Activated CD4-positive, alpha-beta T cell treated with anti-CD3 and anti-CD28 coated beads, Interleukin-2, amount 10 ng/mL, durations not matched to agents 7 days and 5 days (primary cell): Measurements from ENCODE around the gene COL10A1. TPM values are rescaled to one million over a fixed set of nuclear protein-coding genes. Genes with fewer than 3 reads are reported as not detected.

Source experiments
- CTCF ChIA-PET: fragments of 350-600 bp; sonication (Branson Sonifier 250); formaldehyde crosslinking; loops from one replicate; lab custom pipeline; 2021; ENCODE audit warnings: antibody characterized with exemption; lab: Charles Lee
- POLR2A ChIA-PET: fragments of 350-600 bp; sonication (Branson Sonifier 250); formaldehyde crosslinking; loops from one replicate; lab custom pipeline; 2021; ENCODE audit warnings: antibody characterized with exemption; lab: Charles Lee
- DNase-seq: peaks from one replicate; pipeline ENCODE4 v3.0.0-alpha.2; 2020
- H3K27ac Mint-ChIP-seq: one replicate; pipeline ENCODE4 v1.8.0; 2021; ENCODE audit warnings: mild to moderate bottlenecking, moderate library complexity, mixed read lengths
- H3K27me3 Mint-ChIP-seq: one replicate; pipeline ENCODE4 v1.8.0; 2021; ENCODE audit warnings: mixed read lengths
- H3K36me3 Mint-ChIP-seq: one replicate; pipeline ENCODE4 v1.8.0; 2021; ENCODE audit warnings: low read depth, mixed read lengths
- H3K4me1 Mint-ChIP-seq: one replicate; pipeline ENCODE4 v1.8.0; 2021; ENCODE audit warnings: mixed read lengths
- H3K4me3 Mint-ChIP-seq: one replicate; pipeline ENCODE4 v1.8.0; 2021; ENCODE audit warnings: mild to moderate bottlenecking, moderate library complexity, mixed read lengths
- H3K9me3 Mint-ChIP-seq: one replicate; pipeline ENCODE4 v1.8.0; 2021; ENCODE audit warnings: mixed read lengths
- total RNA-seq, 2 experiments: library from RNA; stranded (reverse); gene quantifications; one replicate each; pipeline ENCODE4 v1.2.3, GENCODE V29; 2021

COL10A1 gene
- total RNA-seq: not detected

- Mint-ChIP-seq H3K27ac (no peak within 1 kb of the TSS), H3K27me3 (no peaks in the 10 kb centered on the region), H3K4me3 (no peak within 1 kb of the TSS), H3K9me3 (no peaks in the 10 kb centered on the region), H3K4me1 (peaks cover 5% of the 10 kb centered on the region), H3K36me3 (no peaks in the 10 kb centered on the region)
- ChIA-PET POLR2A (no interaction called here), CTCF (interaction anchor here (0.6 kb wide), 1 partner anchor 10 kb away, joined by 3 read pairs; no protein-coding TSS in a partner anchor)
- DNase-seq: no peak
Measured at GRCh38 chr6:116126032-116126431, at the start of gene COL10A1. TSS of gene COL10A1 (minus strand) at chr6:116126132. CDS start at chr6:116125492, 640 bp downstream.

- Mint-ChIP-seq H3K27me3 (no peaks in the 10 kb centered on the region), H3K36me3 (peaks cover 9% of the 10 kb centered on the region), H3K4me1 (no peaks in the 10 kb centered on the region), H3K4me3 (no peak overlapping the region), H3K9me3 (peaks cover 14% of the 10 kb centered on the region), H3K27ac (no peak overlapping the region)
- DNase-seq: no peak
- ChIA-PET POLR2A (no interaction called here), CTCF (no interaction called here)
Measured at GRCh38 chr6:116175344-116175743, 49.4 kb upstream of the COL10A1 start.

DNA sequence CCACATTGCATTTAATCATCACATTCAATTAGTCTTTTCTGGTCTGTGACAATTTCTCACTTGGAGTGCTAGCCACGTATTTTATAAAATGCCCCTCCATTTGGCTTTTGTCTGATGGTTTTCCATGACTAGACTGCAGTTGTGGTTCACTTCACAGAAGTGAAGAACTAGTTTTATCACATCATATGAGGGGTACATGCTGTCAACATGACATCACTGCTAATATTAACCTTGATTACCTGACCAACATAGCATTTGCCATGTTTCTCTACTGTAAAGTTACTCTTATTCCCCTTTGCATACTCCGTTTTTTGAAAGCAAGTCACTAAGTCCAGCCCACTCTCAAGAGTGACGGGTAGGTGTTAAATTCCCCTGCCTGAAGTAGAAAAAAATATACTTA, 48.0 kb upstream of the COL10A1 start:
- Mint-ChIP-seq H3K9me3 (peaks cover 14% of the 10 kb centered on the region), H3K4me3 (no peak overlapping the region), H3K36me3 (peaks cover 9% of the 10 kb centered on the region), H3K27ac (no peak overlapping the region), H3K4me1 (no peaks in the 10 kb centered on the region), H3K27me3 (no peaks in the 10 kb centered on the region)
- ChIA-PET POLR2A (no interaction called here), CTCF (no interaction called here)
- DNase-seq: no peak

DNA sequence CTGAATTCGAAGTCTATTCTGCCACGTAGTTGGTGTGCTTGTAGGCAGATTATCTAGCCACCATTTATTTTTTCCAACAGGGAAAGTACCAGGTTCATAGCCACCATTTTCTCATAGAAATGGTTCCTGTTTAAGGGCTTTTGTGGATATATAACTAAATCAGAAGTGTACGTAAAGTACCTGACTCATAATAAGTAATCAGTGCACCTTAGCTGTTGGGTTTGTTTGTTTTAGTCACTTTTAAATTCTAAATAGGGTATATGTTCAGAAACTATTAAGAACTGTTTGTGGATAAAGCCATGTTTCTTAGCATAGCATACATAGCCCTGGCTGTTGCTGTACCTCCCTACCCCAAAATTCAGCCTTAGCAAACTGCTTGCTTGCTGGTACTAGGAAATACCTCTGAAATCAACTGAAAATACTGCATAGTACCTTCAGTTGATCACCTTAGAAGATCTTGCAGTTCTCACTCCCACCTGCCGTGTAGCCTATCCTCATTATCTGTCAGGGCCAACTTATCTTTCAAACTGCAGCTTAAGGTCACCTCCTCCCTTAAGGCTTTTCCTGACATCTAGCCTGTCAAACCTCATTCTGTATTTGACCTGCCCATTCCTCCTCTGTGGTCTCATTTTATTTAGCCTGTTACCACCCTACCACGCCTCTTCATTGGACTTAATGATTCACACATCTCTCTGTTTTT, 44.6 kb upstream of the COL10A1 start:
- ChIA-PET CTCF (no interaction called here), POLR2A (no interaction called here)
- Mint-ChIP-seq H3K4me3 (no peak overlapping the region), H3K27me3 (no peaks in the 10 kb centered on the region), H3K36me3 (peaks cover 6% of the 10 kb centered on the region), H3K9me3 (peaks cover 18% of the 10 kb centered on the region), H3K27ac (no peak overlapping the region), H3K4me1 (no peaks in the 10 kb centered on the region)
- no peak for DNase-seq

DNA sequence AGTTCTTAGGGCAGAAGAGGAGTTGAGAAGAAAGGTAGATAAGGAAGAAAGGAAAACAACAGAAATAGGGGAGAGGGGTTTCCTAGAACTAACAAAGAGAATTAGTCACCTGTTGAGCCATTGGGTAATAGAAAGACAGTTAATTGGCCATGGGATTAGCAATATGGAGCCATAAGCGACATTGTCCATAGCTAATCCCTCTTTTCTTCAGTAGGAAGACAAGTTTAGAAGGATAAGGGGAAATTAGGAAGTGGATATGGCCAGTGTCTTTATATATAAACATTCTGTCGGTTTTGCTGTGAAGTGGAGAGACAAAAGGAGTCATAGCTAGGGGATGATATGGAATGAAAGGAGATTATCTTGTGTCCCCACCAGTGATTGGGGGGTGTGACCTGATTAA, 43.9 kb upstream of the COL10A1 start:
- ChIA-PET CTCF (no interaction called here), POLR2A (no interaction called here)
- Mint-ChIP-seq H3K36me3 (peaks cover 3% of the 10 kb centered on the region), H3K4me1 (no peaks in the 10 kb centered on the region), H3K27me3 (no peaks in the 10 kb centered on the region), H3K9me3 (peaks cover 13% of the 10 kb centered on the region), H3K27ac (no peak overlapping the region), H3K4me3 (no peak overlapping the region)
- no peak for DNase-seq

GRCh38 chr6:116168148-116168547, 42.2 kb upstream of the COL10A1 start:
- no peaks in the 10 kb centered on the region for H3K4me1 Mint-ChIP-seq
- CTCF ChIA-PET: no interaction called here
- H3K4me3 Mint-ChIP-seq: no peak overlapping the region
- peaks cover 3% of the 10 kb centered on the region for H3K36me3 Mint-ChIP-seq
- POLR2A ChIA-PET: no interaction called here
- no peak overlapping the region for H3K27ac Mint-ChIP-seq
- no peak for DNase-seq
- no peaks in the 10 kb centered on the region for H3K27me3 Mint-ChIP-seq
- H3K9me3 Mint-ChIP-seq: peaks cover 13% of the 10 kb centered on the region

DNA sequence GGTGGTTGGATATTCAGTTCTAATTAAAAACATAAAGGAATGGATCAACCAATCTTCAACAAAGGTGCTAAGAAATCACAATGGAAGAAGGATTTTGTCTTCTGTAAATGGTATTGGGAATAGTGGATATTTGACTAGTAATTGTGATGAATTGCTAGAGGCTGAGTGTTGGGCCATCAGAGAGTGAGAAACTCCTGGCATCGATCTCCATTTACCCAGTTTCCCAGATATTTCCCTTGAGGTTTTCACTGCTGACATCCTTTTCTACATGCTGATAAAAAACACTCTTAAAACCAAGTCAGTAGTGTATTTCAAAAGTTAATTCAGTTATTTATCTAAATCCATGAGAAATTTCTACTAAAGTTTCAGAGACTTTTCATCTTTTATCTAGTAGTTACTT, 40.4 kb upstream of the COL10A1 start:
- no peaks in the 10 kb centered on the region for H3K27me3 Mint-ChIP-seq
- ChIA-PET POLR2A (no interaction called here), CTCF (no interaction called here)
- no peaks in the 10 kb centered on the region for H3K4me1 Mint-ChIP-seq
- peaks cover 15% of the 10 kb centered on the region for H3K9me3 Mint-ChIP-seq
- H3K4me3 Mint-ChIP-seq: no peak overlapping the region
- H3K36me3 Mint-ChIP-seq: peaks cover 3% of the 10 kb centered on the region
- DNase-seq: no peak
- H3K27ac Mint-ChIP-seq: no peak overlapping the region

DNA sequence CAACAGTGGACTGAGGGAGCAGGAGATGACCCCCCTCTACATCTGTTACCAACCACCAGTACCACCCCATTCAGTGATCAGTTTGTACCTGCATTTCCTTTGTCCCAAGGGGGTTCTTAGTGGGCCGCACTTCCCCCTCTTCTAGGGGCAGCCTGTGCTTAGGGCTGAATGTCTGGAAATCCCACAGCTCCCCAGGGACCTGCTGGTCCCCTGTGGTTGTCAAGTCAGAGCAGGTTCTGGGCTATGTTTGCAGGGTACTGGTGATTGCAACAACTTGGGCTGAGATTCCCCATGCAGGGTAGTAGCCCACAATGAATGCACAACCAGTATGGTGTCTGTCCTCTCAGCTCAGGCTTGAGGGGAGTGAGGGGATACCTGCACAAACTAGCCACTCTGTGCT, 39.7 kb upstream of the COL10A1 start:
- H3K27ac Mint-ChIP-seq: no peak overlapping the region
- peaks cover 3% of the 10 kb centered on the region for H3K36me3 Mint-ChIP-seq
- no peaks in the 10 kb centered on the region for H3K27me3 Mint-ChIP-seq
- CTCF ChIA-PET: no interaction called here
- DNase-seq: no peak
- H3K9me3 Mint-ChIP-seq: peaks cover 15% of the 10 kb centered on the region
- no peak overlapping the region for H3K4me3 Mint-ChIP-seq
- no peaks in the 10 kb centered on the region for H3K4me1 Mint-ChIP-seq
- POLR2A ChIA-PET: no interaction called here

DNA sequence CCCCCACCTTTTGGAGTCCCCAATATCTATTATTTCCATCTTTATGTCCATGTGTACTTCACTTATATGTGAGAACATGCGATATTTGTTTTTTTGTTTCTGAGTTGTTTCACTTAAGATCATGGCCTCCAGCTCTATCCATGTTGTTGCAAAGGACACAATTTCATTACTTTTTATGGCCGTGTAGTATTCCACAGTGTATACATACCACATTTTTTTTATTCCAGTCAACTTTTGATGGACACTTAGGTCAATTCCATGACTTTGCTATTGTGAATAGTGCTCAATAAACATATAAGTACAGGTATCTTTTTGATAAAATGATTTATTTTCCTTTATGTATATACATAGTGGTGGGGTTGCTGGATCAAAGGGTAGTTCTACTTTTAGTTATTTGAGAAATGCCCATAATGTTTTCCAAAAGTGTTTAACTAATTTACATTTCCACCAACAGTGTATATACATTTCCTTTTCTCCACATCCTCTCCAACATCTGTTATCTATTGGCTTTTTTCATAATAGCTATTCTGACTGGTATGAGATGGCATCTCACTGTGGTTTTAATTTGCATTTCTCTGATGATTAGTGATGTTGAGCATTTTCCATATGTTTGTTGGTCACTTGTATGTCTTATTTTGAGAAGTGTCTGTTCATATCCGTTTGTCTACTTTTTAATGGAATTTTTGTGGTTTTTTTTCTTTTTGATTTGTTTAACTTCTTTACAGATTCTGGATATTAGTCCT, 34.0 kb upstream of the COL10A1 start:
- H3K9me3 Mint-ChIP-seq: peaks cover 11% of the 10 kb centered on the region
- no peak for DNase-seq
- H3K4me3 Mint-ChIP-seq: no peak overlapping the region
- no peaks in the 10 kb centered on the region for H3K27me3 Mint-ChIP-seq
- no peaks in the 10 kb centered on the region for H3K4me1 Mint-ChIP-seq
- ChIA-PET POLR2A (no interaction called here), CTCF (no interaction called here)
- no peak overlapping the region for H3K27ac Mint-ChIP-seq
- no peaks in the 10 kb centered on the region for H3K36me3 Mint-ChIP-seq

GRCh38 chr6:116158641-116159040, 32.7 kb upstream of the COL10A1 start:
- H3K9me3 Mint-ChIP-seq: peaks cover 10% of the 10 kb centered on the region
- ChIA-PET POLR2A (no interaction called here), CTCF (no interaction called here)
- H3K4me3 Mint-ChIP-seq: no peak overlapping the region
- no peaks in the 10 kb centered on the region for H3K27me3 Mint-ChIP-seq
- DNase-seq: no peak
- no peak overlapping the region for H3K27ac Mint-ChIP-seq
- H3K4me1 Mint-ChIP-seq: no peaks in the 10 kb centered on the region
- no peaks in the 10 kb centered on the region for H3K36me3 Mint-ChIP-seq

- Mint-ChIP-seq H3K27me3 (no peaks in the 10 kb centered on the region), H3K27ac (no peak overlapping the region), H3K9me3 (peaks cover 4% of the 10 kb centered on the region), H3K4me1 (no peaks in the 10 kb centered on the region), H3K36me3 (no peaks in the 10 kb centered on the region), H3K4me3 (no peak overlapping the region)
- ChIA-PET POLR2A (no interaction called here), CTCF (no interaction called here)
- no peak for DNase-seq
Measured at GRCh38 chr6:116157391-116157790, 31.5 kb upstream of the COL10A1 start.

- CTCF ChIA-PET: no interaction called here
- POLR2A ChIA-PET: no interaction called here
- no peaks in the 10 kb centered on the region for H3K4me1 Mint-ChIP-seq
Measured at GRCh38 chr6:116156405-116157326, 30.7 kb upstream of the COL10A1 start.

DNA sequence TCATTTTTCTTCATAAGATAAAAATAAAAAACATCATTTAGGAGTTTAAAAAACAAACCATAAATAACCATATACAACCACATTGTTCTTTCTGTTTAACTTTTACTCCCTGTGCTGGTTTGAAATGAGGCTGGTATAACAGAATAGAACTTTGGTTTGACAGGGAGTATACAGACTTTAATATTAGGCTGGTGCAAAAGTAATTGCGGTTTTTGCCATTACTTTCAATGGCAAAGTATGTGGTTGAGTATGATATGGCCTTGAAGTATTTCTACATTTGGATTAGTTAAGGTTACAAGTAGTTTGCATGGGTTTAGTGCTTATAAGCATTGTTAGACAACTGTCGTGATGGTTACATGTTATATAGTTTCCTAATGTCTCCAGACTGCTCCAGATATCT, 29.0 kb upstream of the COL10A1 start:
- no peaks in the 10 kb centered on the region for H3K36me3 Mint-ChIP-seq
- POLR2A ChIA-PET: no interaction called here

More at GRCh38 chr6:116156405-116157326, 30.7 kb upstream of the COL10A1 start:
- H3K27me3 Mint-ChIP-seq: no peaks in the 10 kb centered on the region
- H3K27ac Mint-ChIP-seq: no peak overlapping the region
- peaks cover 4% of the 10 kb centered on the region for H3K9me3 Mint-ChIP-seq
- H3K36me3 Mint-ChIP-seq: no peaks in the 10 kb centered on the region
- no peak for DNase-seq
- no peak overlapping the region for H3K4me3 Mint-ChIP-seq

More for the DNA sequence above, 29.0 kb upstream of the COL10A1 start:
- no peaks in the 10 kb centered on the region for H3K27me3 Mint-ChIP-seq
- peaks cover 2% of the 10 kb centered on the region for H3K9me3 Mint-ChIP-seq
- CTCF ChIA-PET: no interaction called here
- H3K4me1 Mint-ChIP-seq: no peaks in the 10 kb centered on the region
- H3K27ac Mint-ChIP-seq: no peak overlapping the region
- DNase-seq: no peak
- no peak overlapping the region for H3K4me3 Mint-ChIP-seq
